GM12872 (cell line): ENCODE data around the gene SAMD13.

ENCODE experiments used
- TF ChIP-seq, protein P1 (sequence below): IDR thresholded peaks from 3 replicates; pipeline ENCODE4 v1.5.1; 2011; ENCODE audit warnings: low read depth, mild to moderate bottlenecking, low read length, moderate library complexity; ENCODE audit not compliant: insufficient read depth

Gene SAMD13

DNA sequence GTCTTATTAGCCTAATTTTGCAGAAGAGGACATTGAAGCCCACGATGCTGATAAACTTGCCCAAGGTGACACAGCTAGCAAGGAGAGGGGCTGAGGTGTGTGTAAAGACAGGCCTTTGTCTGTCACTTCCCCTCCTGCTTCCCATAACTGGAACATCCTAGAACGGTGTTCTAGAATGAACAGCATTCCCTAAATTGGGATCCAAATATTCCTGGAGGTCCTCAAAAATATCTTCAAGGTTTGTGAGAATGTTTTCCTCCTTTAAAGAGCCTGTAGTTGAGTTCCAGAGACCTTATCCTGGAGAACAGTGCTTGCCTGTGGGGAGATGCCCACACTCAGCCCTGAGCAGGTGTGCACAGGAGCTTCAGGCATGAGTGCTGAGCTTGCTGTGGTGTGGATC, 41.5 kb upstream of the SAMD13 start:
- TF ChIP-seq, protein P1, sequence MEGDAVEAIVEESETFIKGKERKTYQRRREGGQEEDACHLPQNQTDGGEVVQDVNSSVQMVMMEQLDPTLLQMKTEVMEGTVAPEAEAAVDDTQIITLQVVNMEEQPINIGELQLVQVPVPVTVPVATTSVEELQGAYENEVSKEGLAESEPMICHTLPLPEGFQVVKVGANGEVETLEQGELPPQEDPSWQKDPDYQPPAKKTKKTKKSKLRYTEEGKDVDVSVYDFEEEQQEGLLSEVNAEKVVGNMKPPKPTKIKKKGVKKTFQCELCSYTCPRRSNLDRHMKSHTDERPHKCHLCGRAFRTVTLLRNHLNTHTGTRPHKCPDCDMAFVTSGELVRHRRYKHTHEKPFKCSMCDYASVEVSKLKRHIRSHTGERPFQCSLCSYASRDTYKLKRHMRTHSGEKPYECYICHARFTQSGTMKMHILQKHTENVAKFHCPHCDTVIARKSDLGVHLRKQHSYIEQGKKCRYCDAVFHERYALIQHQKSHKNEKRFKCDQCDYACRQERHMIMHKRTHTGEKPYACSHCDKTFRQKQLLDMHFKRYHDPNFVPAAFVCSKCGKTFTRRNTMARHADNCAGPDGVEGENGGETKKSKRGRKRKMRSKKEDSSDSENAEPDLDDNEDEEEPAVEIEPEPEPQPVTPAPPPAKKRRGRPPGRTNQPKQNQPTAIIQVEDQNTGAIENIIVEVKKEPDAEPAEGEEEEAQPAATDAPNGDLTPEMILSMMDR, result no peak

DNA sequence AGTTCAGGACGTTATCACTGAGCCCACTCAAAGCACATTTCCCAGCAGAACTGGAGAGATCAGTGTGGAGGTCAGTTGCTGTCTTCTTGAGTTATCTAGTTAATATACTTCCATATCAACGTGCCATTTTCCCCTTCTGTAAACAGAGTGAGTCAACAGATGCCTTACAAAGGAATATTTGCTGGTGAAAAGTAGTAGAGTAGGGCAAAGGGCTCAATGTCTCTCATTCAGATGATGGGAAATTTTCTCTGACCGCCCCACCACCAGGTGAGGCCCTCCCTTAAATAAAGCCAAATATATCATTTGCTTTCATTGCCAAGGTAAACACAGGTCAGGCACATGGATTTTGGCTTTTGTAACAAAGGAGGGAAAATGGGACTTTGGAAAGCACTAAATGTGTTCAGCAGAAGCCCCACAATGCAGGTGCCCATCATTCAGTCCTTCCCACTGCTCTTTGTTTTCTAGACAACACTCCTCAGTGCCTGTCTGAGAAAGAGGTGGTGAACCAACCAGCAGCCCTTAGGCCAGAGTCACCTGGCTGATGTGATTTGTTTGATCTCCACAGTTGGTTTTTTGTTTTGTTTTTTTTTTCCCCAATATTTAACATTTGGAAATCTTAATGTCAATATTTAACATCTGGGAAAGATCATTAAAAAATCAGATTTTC, 40.5 kb upstream of the SAMD13 start:
- TF ChIP-seq, protein P1, result no peak

DNA sequence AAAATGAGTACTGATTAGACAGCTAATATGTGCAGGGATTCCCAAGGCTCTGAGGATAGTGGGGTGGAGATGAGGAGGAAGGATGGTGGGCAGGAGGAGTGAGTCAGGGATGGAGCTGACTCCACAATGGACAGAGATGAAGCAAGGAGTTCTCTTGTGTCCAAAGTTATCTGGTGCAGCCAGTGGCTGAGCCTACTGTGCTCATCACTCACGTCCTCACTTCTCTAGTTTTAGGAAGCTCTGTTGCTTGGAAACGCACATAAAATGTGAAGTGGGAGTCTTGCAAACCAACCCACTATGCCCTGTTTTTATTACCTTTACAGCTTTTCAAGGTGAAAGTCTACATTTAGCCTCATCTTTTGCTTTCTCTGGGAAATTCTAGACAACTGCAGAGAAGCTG, 36.5 kb upstream of the SAMD13 start:
- TF ChIP-seq, protein P1, result no peak

DNA sequence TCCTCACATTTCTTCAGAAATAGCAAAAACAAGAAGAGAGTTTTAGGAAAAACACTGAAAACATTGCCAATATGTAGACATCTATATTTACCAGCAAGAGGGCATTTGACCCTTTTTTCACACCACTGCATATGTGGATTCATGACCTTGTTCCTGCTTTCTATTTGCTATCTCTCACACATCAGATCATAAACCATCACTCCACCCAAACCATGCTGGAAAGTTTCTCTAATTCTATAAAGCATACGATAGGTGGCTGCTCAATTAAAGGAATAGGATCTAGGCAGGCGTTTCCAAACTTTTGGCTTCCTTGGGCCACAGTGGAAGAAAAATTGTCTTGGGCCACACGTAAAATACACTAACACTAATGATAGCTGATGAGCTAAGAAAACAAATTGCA, 35.6 kb upstream of the SAMD13 start:
- TF ChIP-seq, protein P1, result no peak

DNA sequence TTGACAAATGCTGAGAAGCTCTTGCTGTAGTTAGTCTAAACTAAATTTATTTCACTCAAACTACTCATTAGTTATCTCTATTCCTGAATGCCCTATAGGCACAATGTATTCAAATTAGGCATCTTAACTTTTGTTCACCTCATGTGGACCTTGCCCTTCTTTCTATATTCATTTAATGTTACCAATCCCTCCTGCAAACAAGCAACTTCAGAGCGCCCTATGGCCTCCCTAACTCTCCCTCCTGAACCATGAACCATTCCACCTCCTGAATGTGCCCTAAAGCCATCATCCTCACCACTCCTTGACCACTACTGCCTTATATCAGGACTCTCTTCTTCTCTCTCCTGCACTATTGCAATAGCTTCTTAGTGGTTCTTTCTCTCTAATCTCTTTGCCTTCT, 34.8 kb upstream of the SAMD13 start:
- TF ChIP-seq, protein P1, result no peak

DNA sequence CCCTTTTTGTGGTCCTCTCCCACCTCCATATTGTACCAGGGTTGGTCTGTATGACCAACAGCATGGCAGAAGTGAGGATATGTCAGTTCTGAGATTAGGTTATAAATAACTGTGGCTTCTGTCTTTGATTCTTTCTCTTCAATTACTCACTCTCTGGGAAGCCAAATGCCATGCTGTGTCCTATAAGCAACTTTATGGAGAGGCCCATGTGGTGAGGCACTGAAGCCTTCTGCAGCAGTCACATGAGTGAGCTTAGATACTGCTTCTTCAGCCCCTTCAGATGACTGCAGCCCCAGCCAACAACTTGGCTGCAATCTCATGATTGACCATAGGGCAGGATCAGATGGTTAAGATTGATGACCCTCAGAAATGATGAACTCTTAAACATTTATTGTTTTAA, 34.0 kb upstream of the SAMD13 start:
- TF ChIP-seq, protein P1, result no peak

DNA sequence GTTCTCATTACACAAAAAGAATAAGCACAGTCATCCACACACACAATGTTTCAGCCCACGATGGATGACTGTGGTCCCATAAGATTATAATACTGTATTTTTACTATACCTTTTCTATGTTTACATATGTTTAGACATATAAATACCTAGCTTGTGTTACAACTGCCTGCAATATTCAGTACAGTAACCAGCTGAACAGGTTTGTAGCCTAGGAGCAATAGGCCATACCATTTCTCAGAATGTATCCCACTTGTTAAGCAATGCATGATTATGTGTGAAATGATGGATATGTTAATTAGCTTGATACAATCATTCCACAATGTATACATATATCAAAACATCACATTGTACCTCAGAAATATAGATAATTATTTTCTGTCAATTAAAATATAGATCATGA, 33.2 kb upstream of the SAMD13 start:
- TF ChIP-seq, protein P1, result no peak
